ENCODE data around the gene NALCN. TPM values are rescaled to one million over a fixed set of nuclear protein-coding genes. Genes with fewer than 3 reads are reported as not detected.

NALCN gene
- total RNA-seq, 2 experiments from 2014 or later, result not detected

GRCh38 chr13:101178406-101178805 lies 237.9 kb downstream of the NALCN start:
- intact Hi-C loops (cut with DNase I, micrococcal nuclease), result no loop called here
- ATAC-seq (ENCODE audit: poor library complexity) (no peak), DNase-seq (no peak)
- Mint-ChIP-seq H3K27ac (no peak overlapping the region), H3K36me3 (ENCODE audit: low read depth) (no peaks in the 10 kb centered on the region), H3K4me1 (ENCODE audit: low read depth) (no peaks in the 10 kb centered on the region), H3K9me3 (no peaks in the 10 kb centered on the region), H3K27me3 (peaks cover 4% of the 10 kb centered on the region), H3K4me3 (no peak overlapping the region)
- no peak for TF ChIP-seq CTCF (IDR thresholded peaks at IDR 0.05)
- ChIA-PET POLR2A (no interaction called here), CTCF (no interaction called here)
- Histone ChIP-seq H3K27ac (ENCODE audit: low read depth in 1 of 2, low read length in 2 of 2) (no peak overlapping the region), H3K27me3 (ENCODE audit: control insufficient read depth in 1 of 2, insufficient read depth in 2 of 2, low read length in 2 of 2) (no peaks in the 10 kb centered on the region), H3K36me3 (ENCODE audit: insufficient read depth, low read length) (no peaks in the 10 kb centered on the region), H3K4me1 (ENCODE audit: insufficient read depth, low read length) (no peaks in the 10 kb centered on the region), H3K4me3 (ENCODE audit: low read length) (no peak overlapping the region), H3K9me3 (ENCODE audit: control insufficient read depth in 1 of 2, insufficient read depth in 1 of 2, low read length in 2 of 2) (peaks cover 0 to 4% of the 10 kb centered on the region in 2 experiments)

- H3K4me3 ChIP-seq (ENCODE audit: low read length), result no peak overlapping the region
- POLR2A ChIA-PET, result no interaction called here
- TF ChIP-seq CTCF (IDR thresholded peaks at IDR 0.05), result no peak
- no peak overlapping the region for H3K27ac ChIP-seq (ENCODE audit: low read depth in 1 of 2, low read length in 2 of 2)
- CTCF ChIA-PET, result no interaction called here
- no peaks in the 10 kb centered on the region for H3K4me1 Mint-ChIP-seq (ENCODE audit: low read depth)
- no peaks in the 10 kb centered on the region for H3K4me1 ChIP-seq (ENCODE audit: insufficient read depth, low read length)
- H3K27me3 ChIP-seq (ENCODE audit: control insufficient read depth in 1 of 2, insufficient read depth in 2 of 2, low read length in 2 of 2), result no peaks in the 10 kb centered on the region
- no peaks in the 10 kb centered on the region for H3K36me3 ChIP-seq (ENCODE audit: insufficient read depth, low read length)
- no peak overlapping the region for H3K27ac Mint-ChIP-seq
- H3K9me3 Mint-ChIP-seq, result peaks cover 2% of the 10 kb centered on the region
- H3K36me3 Mint-ChIP-seq (ENCODE audit: low read depth), result no peaks in the 10 kb centered on the region
- no peak for ATAC-seq (ENCODE audit: poor library complexity)
- intact Hi-C loops (cut with DNase I, micrococcal nuclease), result no loop called here
- H3K27me3 Mint-ChIP-seq, result peaks cover 17% of the 10 kb centered on the region
- no peak for DNase-seq
- no peaks in the 10 kb centered on the region for H3K9me3 ChIP-seq (ENCODE audit: control insufficient read depth in 1 of 2, insufficient read depth in 1 of 2, low read length in 2 of 2)
- H3K4me3 Mint-ChIP-seq, result no peak overlapping the region
These were observed 246.0 kb downstream of the NALCN start for GRCh38 chr13:101170306-101170705.

- no peaks in the 10 kb centered on the region for H3K4me1 Mint-ChIP-seq (ENCODE audit: low read depth)
- no peaks in the 10 kb centered on the region for H3K9me3 ChIP-seq (ENCODE audit: control insufficient read depth in 1 of 2, insufficient read depth in 1 of 2, low read length in 2 of 2)
- ChIA-PET CTCF (interaction anchor here (1.0 kb wide), 1 partner anchor 12 kb away, joined by 3 read pairs; no protein-coding TSS in a partner anchor), POLR2A (no interaction called here)
- peaks cover 3 to 18% of the 10 kb centered on the region in 2 experiments for H3K27me3 ChIP-seq (ENCODE audit: control insufficient read depth in 1 of 2, insufficient read depth in 2 of 2, low read length in 2 of 2)
- H3K27me3 Mint-ChIP-seq, result peaks cover 49% of the 10 kb centered on the region
- ATAC-seq (ENCODE audit: poor library complexity) (no peak), DNase-seq (no peak)
- H3K27ac ChIP-seq (ENCODE audit: low read depth in 1 of 2, low read length in 2 of 2), result no peak overlapping the region
- no peak overlapping the region for H3K27ac Mint-ChIP-seq
- TF ChIP-seq CTCF (IDR thresholded peaks at IDR 0.05), result no peak
- no peaks in the 10 kb centered on the region for H3K36me3 ChIP-seq (ENCODE audit: insufficient read depth, low read length)
- no peak overlapping the region for H3K4me3 ChIP-seq (ENCODE audit: low read length)
- intact Hi-C loops (cut with DNase I, micrococcal nuclease), result no loop called here
- no peaks in the 10 kb centered on the region for H3K4me1 ChIP-seq (ENCODE audit: insufficient read depth, low read length)
- no peak overlapping the region for H3K4me3 Mint-ChIP-seq
- no peaks in the 10 kb centered on the region for H3K9me3 Mint-ChIP-seq
- H3K36me3 Mint-ChIP-seq (ENCODE audit: low read depth), result no peaks in the 10 kb centered on the region
These were observed 259.0 kb downstream of the NALCN start for GRCh38 chr13:101157261-101157660.
